OCI-LY7 (cell line): ENCODE measurements around the gene HOXB3. TPM values are rescaled to one million over a fixed set of nuclear protein-coding genes. Genes with fewer than 3 reads are reported as not detected.
A peak's percentile ranks its signal among the peaks of the same experiment; 100 is the strongest.

ENCODE experiments used
- BruUV-seq: library from RNA; stranded (reverse); fragments of 400-500 nt; replicated peaks from 2 replicates; lab custom pipeline; 2021; lab: Mats Ljungman, UMichigan
- CTCF ChIA-PET: fragments of 300-600 bp; sonication (Branson Sonifier 250); formaldehyde crosslinking; loops from one replicate; lab custom pipeline; 2022; ENCODE audit warnings: antibody characterized with exemption; ENCODE audit not compliant: unreplicated experiment; lab: Charles Lee
- POLR2A ChIA-PET: fragments of 300-600 bp; sonication (Branson Sonifier 250); formaldehyde crosslinking; loops from one replicate; lab custom pipeline; 2022; ENCODE audit warnings: antibody characterized with exemption; lab: Charles Lee
- DNase-seq: peaks from one replicate; pipeline ENCODE4 v3.0.0-alpha.2; 2015; ENCODE audit warnings: low spot score
- H2AFZ ChIP-seq: fragments of 200-600 bp; sonication (generic), shearing (Covaris generic); 2 replicates; pipeline ENCODE4 v1.6.1; 2014; ENCODE audit warnings: mild to moderate bottlenecking, antibody characterized with exemption, low read length, moderate library complexity
- H3K27ac ChIP-seq: fragments of 200-600 bp; sonication (generic); 2 replicates; pipeline ENCODE4 v1.5.1; 2014; ENCODE audit warnings: mixed run types, low read depth, mild to moderate bottlenecking, moderate library complexity, low read length, inconsistent platforms; ENCODE audit not compliant: poor library complexity, severe bottlenecking
- H3K36me3 ChIP-seq: fragments of 200-600 bp; sonication (generic); 2 replicates; pipeline ENCODE4 v1.6.1; 2014; ENCODE audit warnings: mild to moderate bottlenecking, antibody characterized with exemption, low read length, moderate library complexity, mixed read lengths; ENCODE audit not compliant: insufficient read depth
- H3K4me1 ChIP-seq: fragments of 200-600 bp; sonication (generic); 2 replicates; pipeline ENCODE4 v1.5.1; 2014; ENCODE audit warnings: mild to moderate bottlenecking, low read length; ENCODE audit not compliant: insufficient read depth, poor library complexity, severe bottlenecking
- H3K4me2 ChIP-seq: fragments of 200-600 bp; sonication (generic); 2 replicates; pipeline ENCODE4 v1.6.1; 2014; ENCODE audit warnings: mild to moderate bottlenecking, low read length
- H3K4me3 ChIP-seq: fragments of 200-600 bp; sonication (generic); 2 replicates; pipeline ENCODE4 v1.5.1; 2014; ENCODE audit warnings: mild to moderate bottlenecking, low read depth, low read length; ENCODE audit not compliant: poor library complexity, severe bottlenecking
- H3K79me2 ChIP-seq: fragments of 200-600 bp; sonication (generic); 2 replicates; pipeline ENCODE4 v1.6.1; 2016; ENCODE audit warnings: low read depth, mild to moderate bottlenecking, low read length, moderate library complexity, mixed read lengths; ENCODE audit not compliant: insufficient read depth
- H3K9me2 ChIP-seq: fragments of 200-600 bp; sonication (generic); 2 replicates; pipeline ENCODE4 v1.6.1; 2016; ENCODE audit warnings: mild to moderate bottlenecking, low read length, mixed read lengths; ENCODE audit not compliant: insufficient read depth
- H3K9me3 ChIP-seq: fragments of 200-600 bp; sonication (generic); 2 replicates; pipeline ENCODE4 v1.6.1; 2014; ENCODE audit warnings: mild to moderate bottlenecking, mixed run types, low read length, mixed read lengths
- H4K20me1 ChIP-seq: fragments of 200-600 bp; sonication (generic); 2 replicates; pipeline ENCODE4 v1.6.1; 2014; ENCODE audit warnings: mild to moderate bottlenecking, antibody characterized with exemption, low read length, moderate library complexity, mixed read lengths; ENCODE audit not compliant: insufficient read depth
- EZH2phosphoT487 ChIP-seq: fragments of 200-600 bp; sonication (generic); IDR thresholded peaks from 2 replicates; pipeline ENCODE4 v1.6.1; 2018; ENCODE audit warnings: low read depth, borderline replicate concordance, mild to moderate bottlenecking, mixed run types, antibody characterized with exemption, low read length, moderate library complexity, mixed read lengths
- intact Hi-C: fragments of 100-400 bp; cut with micrococcal nuclease; formaldehyde crosslinking; loops from one replicate; pipeline ENCODE4 v1.10.0; 2022; ENCODE audit not compliant: unreplicated experiment
- total RNA-seq, 2 experiments: library from RNA; depleted of rRNA in 1 of 2; stranded (reverse); fragments of >200 nt in 1 of 2; shearing (Covaris generic) in 1 of 2; gene quantifications; 2 replicates each; pipeline ENCODE4 v1.2.3, GENCODE V29; 2014 to 2022
- TF ChIP-seq, protein P1 (sequence below): fragments of 200-600 bp; sonication (generic); conservative IDR thresholded peaks from 2 replicates; pipeline ENCODE4 v1.5.1; 2014; ENCODE audit warnings: mild to moderate bottlenecking, antibody characterized with exemption, low read length, moderate library complexity, mixed read lengths

Gene HOXB3
- total RNA-seq, 2 experiments from 2014 or later, result 7.7 to 13.0 TPM

GRCh38 chr17:48526608-48527546 lies 63.2 kb downstream of the HOXB3 start:
- POLR2A ChIA-PET, result no interaction called here
- CTCF ChIA-PET, result no interaction called here

GRCh38 chr17:48523010-48523409 lies 67.0 kb downstream of the HOXB3 start:
- Histone ChIP-seq H3K4me2 (no peak overlapping the region), H3K79me2 (no peaks in the 10 kb centered on the region), H3K4me1 (no peaks in the 10 kb centered on the region), H3K9me2 (no peaks in the 10 kb centered on the region), H3K27ac (no peak overlapping the region), H4K20me1 (no peaks in the 10 kb centered on the region), H3K9me3 (no peaks in the 10 kb centered on the region), H2AFZ (no peak overlapping the region), H3K36me3 (no peaks in the 10 kb centered on the region), H3K4me3 (no peak overlapping the region)
- intact Hi-C loops, result no loop called here
- no peak for TF ChIP-seq EZH2phosphoT487
- TF ChIP-seq, protein P1, sequence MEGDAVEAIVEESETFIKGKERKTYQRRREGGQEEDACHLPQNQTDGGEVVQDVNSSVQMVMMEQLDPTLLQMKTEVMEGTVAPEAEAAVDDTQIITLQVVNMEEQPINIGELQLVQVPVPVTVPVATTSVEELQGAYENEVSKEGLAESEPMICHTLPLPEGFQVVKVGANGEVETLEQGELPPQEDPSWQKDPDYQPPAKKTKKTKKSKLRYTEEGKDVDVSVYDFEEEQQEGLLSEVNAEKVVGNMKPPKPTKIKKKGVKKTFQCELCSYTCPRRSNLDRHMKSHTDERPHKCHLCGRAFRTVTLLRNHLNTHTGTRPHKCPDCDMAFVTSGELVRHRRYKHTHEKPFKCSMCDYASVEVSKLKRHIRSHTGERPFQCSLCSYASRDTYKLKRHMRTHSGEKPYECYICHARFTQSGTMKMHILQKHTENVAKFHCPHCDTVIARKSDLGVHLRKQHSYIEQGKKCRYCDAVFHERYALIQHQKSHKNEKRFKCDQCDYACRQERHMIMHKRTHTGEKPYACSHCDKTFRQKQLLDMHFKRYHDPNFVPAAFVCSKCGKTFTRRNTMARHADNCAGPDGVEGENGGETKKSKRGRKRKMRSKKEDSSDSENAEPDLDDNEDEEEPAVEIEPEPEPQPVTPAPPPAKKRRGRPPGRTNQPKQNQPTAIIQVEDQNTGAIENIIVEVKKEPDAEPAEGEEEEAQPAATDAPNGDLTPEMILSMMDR, result peak; percentile 53; the same call in 1 of the 2 replicates
- ChIA-PET POLR2A (no interaction called here), CTCF (no interaction called here)
- BruUV-seq, result no TSS peak
- no peak for DNase-seq

More at GRCh38 chr17:48526608-48527546, 63.2 kb downstream of the HOXB3 start:
- Histone ChIP-seq H3K27ac (no peak overlapping the region), H3K79me2 (no peaks in the 10 kb centered on the region), H3K36me3 (no peaks in the 10 kb centered on the region), H4K20me1 (no peaks in the 10 kb centered on the region), H3K9me2 (no peaks in the 10 kb centered on the region), H3K9me3 (no peaks in the 10 kb centered on the region), H3K4me1 (no peaks in the 10 kb centered on the region), H2AFZ (no peak overlapping the region), H3K4me2 (no peak overlapping the region), H3K4me3 (no peak overlapping the region)
- DNase-seq, result no peak
- TF ChIP-seq, protein P1, result no peak
- TF ChIP-seq EZH2phosphoT487, result no peak
- no TSS peak for BruUV-seq
- intact Hi-C loops, result no loop called here
